Stimulated activated CD4-positive, alpha-beta T cell treated with anti-CD3 and anti-CD28 coated beads, Interleukin-4, amount 100 ng/mL, for 48 hours (primary cell): ENCODE results near the gene NNT.
A peak's percentile ranks its signal among the peaks of the same experiment; 100 is the strongest.

ENCODE experiments used
- DNase-seq, 2 donors: peaks; one replicate each; pipeline ENCODE4 v3.0.0-alpha.2; 2020; ENCODE audit warnings: low read depth in 2 of 2

Gene NNT

GRCh38 chr5:43623048-43623680 lies 20.2 kb downstream of the NNT start:
- DNase-seq = no peak

- DNase-seq = no peak
Measured at GRCh38 chr5:43627028-43627427, 24.0 kb downstream of the NNT start.

GRCh38 chr5:43631182-43631910 lies 28.4 kb downstream of the NNT start:
- no peak for DNase-seq

- DNase-seq = no peak
Measured at GRCh38 chr5:43634621-43635020, 31.6 kb downstream of the NNT start.

- DNase-seq = no peak
Measured at GRCh38 chr5:43635374-43635773, 32.4 kb downstream of the NNT start.

- DNase-seq = no peak
Measured at GRCh38 chr5:43636076-43636475, 33.1 kb downstream of the NNT start.

- DNase-seq = no peak
Measured at GRCh38 chr5:43637416-43637815, 34.4 kb downstream of the NNT start.

- no peak for DNase-seq
Measured at GRCh38 chr5:43638107-43638506, 35.1 kb downstream of the NNT start.

- no peak for DNase-seq
Measured at GRCh38 chr5:43638546-43638945, 35.6 kb downstream of the NNT start.

GRCh38 chr5:43639566-43639965 lies 36.6 kb downstream of the NNT start:
- DNase-seq = no peak

- no peak for DNase-seq
Measured at GRCh38 chr5:43642428-43642827, 39.4 kb downstream of the NNT start.

GRCh38 chr5:43643327-43643726 lies 40.3 kb downstream of the NNT start:
- no peak for DNase-seq

- no peak for DNase-seq
Measured at GRCh38 chr5:43643750-43644149, 40.8 kb downstream of the NNT start.

GRCh38 chr5:43646992-43647391 lies 44.0 kb downstream of the NNT start:
- DNase-seq = no peak

GRCh38 chr5:43647789-43648188 lies 44.8 kb downstream of the NNT start:
- no peak for DNase-seq

GRCh38 chr5:43648499-43649124 lies 45.6 kb downstream of the NNT start:
- DNase-seq = no peak

GRCh38 chr5:43649256-43649655 lies 46.3 kb downstream of the NNT start:
- DNase-seq = no peak

GRCh38 chr5:43652537-43653302 lies 49.7 kb downstream of the NNT start:
- DNase-seq = no peak

- DNase-seq = no peak
Measured at GRCh38 chr5:43658509-43658908, 55.5 kb downstream of the NNT start.

GRCh38 chr5:43659075-43659474 lies 56.1 kb downstream of the NNT start:
- DNase-seq = no peak

- peak; percentile 4 to 18 for DNase-seq
Measured at GRCh38 chr5:43661102-43661501, 58.1 kb downstream of the NNT start.

- DNase-seq = no peak
Measured at GRCh38 chr5:43663916-43664315, 60.9 kb downstream of the NNT start.
